HG02970 (cell line): ENCODE results near the gene XPO4.

ENCODE experiments used
- ATAC-seq: cut with Tn5 transposase; IDR thresholded peaks from one replicate; pipeline ENCODE4 v1.9.1; 2021; ENCODE audit warnings: mild to moderate bottlenecking, moderate library complexity, moderate number of reproducible peaks; ENCODE audit not compliant: unreplicated experiment, low FRiP score

The XPO4 gene

GRCh38 chr13:20831933-20832332 lies 70.6 kb downstream of the XPO4 start:
- ATAC-seq: no peak

GRCh38 chr13:20831254-20831653 lies 71.3 kb downstream of the XPO4 start:
- ATAC-seq: no peak

GRCh38 chr13:20828539-20829364 lies 73.8 kb downstream of the XPO4 start:
- no peak for ATAC-seq

- no peak for ATAC-seq
These were observed 75.5 kb downstream of the XPO4 start for GRCh38 chr13:20826843-20827560.

- ATAC-seq: no peak
These were observed 76.2 kb downstream of the XPO4 start for GRCh38 chr13:20826301-20826700.

- ATAC-seq: no peak
These were observed 77.1 kb downstream of the XPO4 start for GRCh38 chr13:20825477-20825875.

GRCh38 chr13:20824762-20825476 lies 77.6 kb downstream of the XPO4 start:
- ATAC-seq: no peak

GRCh38 chr13:20823071-20823470 lies 79.5 kb downstream of the XPO4 start:
- ATAC-seq: no peak

GRCh38 chr13:20822406-20822805 lies 80.1 kb downstream of the XPO4 start:
- no peak for ATAC-seq

- no peak for ATAC-seq
These were observed 82.8 kb downstream of the XPO4 start for GRCh38 chr13:20819715-20820114.

GRCh38 chr13:20815464-20815863 lies 87.1 kb downstream of the XPO4 start:
- no peak for ATAC-seq

GRCh38 chr13:20814224-20814910 lies 88.2 kb downstream of the XPO4 start:
- ATAC-seq: no peak

GRCh38 chr13:20812890-20813289 lies 89.7 kb downstream of the XPO4 start:
- ATAC-seq: no peak

- ATAC-seq: no peak
These were observed 91.7 kb downstream of the XPO4 start for GRCh38 chr13:20810808-20811207.

GRCh38 chr13:20808874-20809273 lies 93.7 kb downstream of the XPO4 start:
- ATAC-seq: no peak

- ATAC-seq: no peak
These were observed 99.2 kb downstream of the XPO4 start for GRCh38 chr13:20803180-20803965.

GRCh38 chr13:20801707-20802106 lies 100.8 kb downstream of the XPO4 start:
- no peak for ATAC-seq

- no peak for ATAC-seq
These were observed 102.7 kb downstream of the XPO4 start for GRCh38 chr13:20799726-20800416.

GRCh38 chr13:20798027-20798426 lies 104.5 kb downstream of the XPO4 start:
- no peak for ATAC-seq
